OCI-LY1 (cell line): ENCODE results near the gene C1orf87.

Experiments used
- CTCF ChIP-seq: fragments of 200-600 bp; sonication (generic), shearing (Covaris generic); IDR thresholded peaks from 2 replicates; pipeline ENCODE4 v1.5.1; 2017; ENCODE audit warnings: mild to moderate bottlenecking, antibody characterized with exemption, low read length, moderate library complexity, mixed read lengths
- EZH2 ChIP-seq: fragments of 200-600 bp; sonication (generic), shearing (Covaris generic); IDR thresholded peaks from 2 replicates; pipeline ENCODE4 v1.8.0; 2017; ENCODE audit warnings: borderline replicate concordance, mixed run types, mild to moderate bottlenecking, antibody characterized with exemption, low read length, moderate library complexity, mixed read lengths

- TF ChIP-seq EZH2 (no peak), CTCF (no peak)
Observed at GRCh38 chr1:59972216-59972927, 101.2 kb downstream of the C1orf87 start.
